Colon (tissue), 2 donors: ENCODE data around the gene LHFPL2.

Experiments
- FAIRE-seq: peaks from 2 replicates; lab custom pipeline; 2012; peaks lifted over from hg19 to GRCh38; lab: Jason Lieb, UNC
- donor health status: control.
- donor health status: control.

LHFPL2 gene

GRCh38 chr5:78519198-78519941, 129.2 kb downstream of the LHFPL2 start:
- no peak for FAIRE-seq

GRCh38 chr5:78518365-78519197, 130.0 kb downstream of the LHFPL2 start:
- no peak for FAIRE-seq

- no peak for FAIRE-seq
These were observed 132.9 kb downstream of the LHFPL2 start for GRCh38 chr5:78515670-78516069.

- FAIRE-seq: no peak
These were observed 133.9 kb downstream of the LHFPL2 start for GRCh38 chr5:78514427-78515330.

- FAIRE-seq: no peak
These were observed 135.1 kb downstream of the LHFPL2 start for GRCh38 chr5:78513441-78513840.

GRCh38 chr5:78512435-78512834, 136.1 kb downstream of the LHFPL2 start:
- no peak for FAIRE-seq

- FAIRE-seq: no peak
These were observed 137.3 kb downstream of the LHFPL2 start for GRCh38 chr5:78511121-78511906.

- no peak for FAIRE-seq
These were observed 138.4 kb downstream of the LHFPL2 start for GRCh38 chr5:78509884-78510769.

- FAIRE-seq: no peak
These were observed 139.3 kb downstream of the LHFPL2 start for GRCh38 chr5:78509145-78509865.

- FAIRE-seq: no peak
These were observed 140.3 kb downstream of the LHFPL2 start for GRCh38 chr5:78508186-78508765.

GRCh38 chr5:78507531-78507930, 141.0 kb downstream of the LHFPL2 start:
- FAIRE-seq: no peak

- FAIRE-seq: no peak
These were observed 142.1 kb downstream of the LHFPL2 start for GRCh38 chr5:78506261-78507024.

- FAIRE-seq: no peak
These were observed 142.7 kb downstream of the LHFPL2 start for GRCh38 chr5:78505860-78506259.

- no peak for FAIRE-seq
These were observed 143.6 kb downstream of the LHFPL2 start for GRCh38 chr5:78504704-78505677.

GRCh38 chr5:78503958-78504653, 144.5 kb downstream of the LHFPL2 start:
- no peak for FAIRE-seq

- FAIRE-seq: no peak
These were observed 146.9 kb downstream of the LHFPL2 start for GRCh38 chr5:78501411-78502352.
